Activated CD8-positive, alpha-beta T cell treated with anti-CD3 and anti-CD28 coated beads for 36 hours (primary cell): Measurements from ENCODE around the gene PATE3. TPM values are rescaled to one million over a fixed set of nuclear protein-coding genes. Genes with fewer than 3 reads are reported as not detected.

Experiments used
- ATAC-seq: fragments of 200-7000 bp; cut with Tn5 transposase; one replicate; pipeline ENCODE4 v1.10.0; 2021; ENCODE audit warnings: mild to moderate bottlenecking, moderate library complexity
- CTCF ChIA-PET: fragments of 350-600 bp; sonication (Branson Sonifier 250); formaldehyde crosslinking; loops from one replicate; lab custom pipeline; 2021; ENCODE audit warnings: antibody characterized with exemption; lab: Charles Lee
- POLR2A ChIA-PET: fragments of 350-600 bp; sonication (Branson Sonifier 250); formaldehyde crosslinking; loops from one replicate; lab custom pipeline; 2021; ENCODE audit warnings: antibody characterized with exemption; lab: Charles Lee
- DNase-seq: peaks from one replicate; pipeline ENCODE4 v3.0.0-alpha.2; 2020
- H3K27ac Mint-ChIP-seq: one replicate; pipeline ENCODE4 v1.8.0; 2021; ENCODE audit warnings: mild to moderate bottlenecking, mixed read lengths
- H3K27me3 Mint-ChIP-seq: one replicate; pipeline ENCODE4 v1.8.0; 2021; ENCODE audit warnings: mixed read lengths
- H3K36me3 Mint-ChIP-seq: one replicate; pipeline ENCODE4 v1.8.0; 2021; ENCODE audit warnings: low read depth, mixed read lengths
- H3K4me1 Mint-ChIP-seq: one replicate; pipeline ENCODE4 v1.8.0; 2021; ENCODE audit warnings: low read depth, mixed read lengths
- H3K4me3 Mint-ChIP-seq: one replicate; pipeline ENCODE4 v1.8.0; 2021; ENCODE audit warnings: mild to moderate bottlenecking, moderate library complexity, mixed read lengths
- H3K9me3 Mint-ChIP-seq: one replicate; pipeline ENCODE4 v1.8.0; 2021; ENCODE audit warnings: mixed read lengths
- intact Hi-C: fragments of 100-400 bp; cut with micrococcal nuclease; formaldehyde crosslinking; loops from one replicate; pipeline ENCODE4 v1.10.0; 2022
- total RNA-seq, 2 experiments: library from RNA; stranded (reverse); gene quantifications; one replicate each; pipeline ENCODE4 v1.2.3, GENCODE V29; 2021
- TF ChIP-seq, protein P1 (sequence below): fragments of 200-600 bp; IDR thresholded peaks from one replicate; pipeline ENCODE4 v1.8.0; 2022; ENCODE audit warnings: antibody characterized with exemption, mild to moderate bottlenecking

Gene PATE3
- total RNA-seq, 2 experiments from 2014 or later: not detected

DNA sequence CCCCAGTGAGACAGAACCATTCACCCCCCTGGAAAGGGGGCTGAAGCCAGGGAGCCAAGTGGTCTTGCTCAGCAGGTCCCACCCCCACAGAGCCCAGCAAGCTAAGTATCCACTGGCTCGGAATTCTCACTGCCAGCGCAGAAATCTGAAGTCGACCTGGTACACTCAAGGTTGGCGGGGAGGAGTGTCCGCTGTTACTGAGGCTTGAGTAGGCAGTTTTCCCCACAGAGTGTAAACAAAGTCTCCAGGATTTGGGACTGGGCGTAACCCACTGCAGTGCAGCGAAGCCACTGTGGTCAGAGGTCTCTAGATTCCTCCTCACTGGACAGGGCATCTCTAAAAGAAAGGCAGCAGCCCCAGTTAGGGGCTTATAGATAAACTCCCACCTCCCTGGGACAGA, 31.9 kb upstream of the PATE3 start:
- ChIA-PET CTCF (no interaction called here), POLR2A (no interaction called here)
- TF ChIP-seq, protein P1, sequence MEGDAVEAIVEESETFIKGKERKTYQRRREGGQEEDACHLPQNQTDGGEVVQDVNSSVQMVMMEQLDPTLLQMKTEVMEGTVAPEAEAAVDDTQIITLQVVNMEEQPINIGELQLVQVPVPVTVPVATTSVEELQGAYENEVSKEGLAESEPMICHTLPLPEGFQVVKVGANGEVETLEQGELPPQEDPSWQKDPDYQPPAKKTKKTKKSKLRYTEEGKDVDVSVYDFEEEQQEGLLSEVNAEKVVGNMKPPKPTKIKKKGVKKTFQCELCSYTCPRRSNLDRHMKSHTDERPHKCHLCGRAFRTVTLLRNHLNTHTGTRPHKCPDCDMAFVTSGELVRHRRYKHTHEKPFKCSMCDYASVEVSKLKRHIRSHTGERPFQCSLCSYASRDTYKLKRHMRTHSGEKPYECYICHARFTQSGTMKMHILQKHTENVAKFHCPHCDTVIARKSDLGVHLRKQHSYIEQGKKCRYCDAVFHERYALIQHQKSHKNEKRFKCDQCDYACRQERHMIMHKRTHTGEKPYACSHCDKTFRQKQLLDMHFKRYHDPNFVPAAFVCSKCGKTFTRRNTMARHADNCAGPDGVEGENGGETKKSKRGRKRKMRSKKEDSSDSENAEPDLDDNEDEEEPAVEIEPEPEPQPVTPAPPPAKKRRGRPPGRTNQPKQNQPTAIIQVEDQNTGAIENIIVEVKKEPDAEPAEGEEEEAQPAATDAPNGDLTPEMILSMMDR: no peak
- Mint-ChIP-seq H3K27ac (no peak overlapping the region), H3K27me3 (peaks cover 17% of the 10 kb centered on the region), H3K4me3 (no peak overlapping the region), H3K36me3 (no peaks in the 10 kb centered on the region), H3K4me1 (no peaks in the 10 kb centered on the region), H3K9me3 (peaks cover 6% of the 10 kb centered on the region)
- ATAC-seq: no peak
- no peak for DNase-seq
- intact Hi-C loops: no loop called here

DNA sequence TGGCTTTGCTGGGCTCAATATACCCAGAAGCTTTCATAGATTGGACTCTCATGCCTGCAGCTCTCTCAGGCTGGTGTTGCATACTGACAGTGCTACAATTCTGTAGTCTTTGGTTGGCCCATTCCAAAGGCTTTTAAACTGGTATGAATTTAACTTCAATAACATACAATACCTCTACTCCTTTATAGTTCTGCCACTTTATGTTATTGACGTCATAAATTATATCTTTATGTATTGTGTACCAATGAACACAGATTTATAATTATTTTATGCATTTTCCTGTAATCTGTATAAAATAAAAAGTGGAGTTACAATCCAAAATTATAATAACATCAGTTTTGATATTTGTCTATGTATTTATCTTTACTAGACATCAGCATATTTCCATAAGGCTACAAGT, 25.5 kb upstream of the PATE3 start:
- POLR2A ChIA-PET: no interaction called here
- no peak overlapping the region for H3K27ac Mint-ChIP-seq
- peaks cover 23% of the 10 kb centered on the region for H3K27me3 Mint-ChIP-seq
- intact Hi-C loops: no loop called here
- no peaks in the 10 kb centered on the region for H3K4me1 Mint-ChIP-seq
- H3K36me3 Mint-ChIP-seq: no peaks in the 10 kb centered on the region
- DNase-seq: no peak
- CTCF ChIA-PET: no interaction called here
- peaks cover 6% of the 10 kb centered on the region for H3K9me3 Mint-ChIP-seq
- no peak for ATAC-seq
- TF ChIP-seq, protein P1: no peak
- no peak overlapping the region for H3K4me3 Mint-ChIP-seq

DNA sequence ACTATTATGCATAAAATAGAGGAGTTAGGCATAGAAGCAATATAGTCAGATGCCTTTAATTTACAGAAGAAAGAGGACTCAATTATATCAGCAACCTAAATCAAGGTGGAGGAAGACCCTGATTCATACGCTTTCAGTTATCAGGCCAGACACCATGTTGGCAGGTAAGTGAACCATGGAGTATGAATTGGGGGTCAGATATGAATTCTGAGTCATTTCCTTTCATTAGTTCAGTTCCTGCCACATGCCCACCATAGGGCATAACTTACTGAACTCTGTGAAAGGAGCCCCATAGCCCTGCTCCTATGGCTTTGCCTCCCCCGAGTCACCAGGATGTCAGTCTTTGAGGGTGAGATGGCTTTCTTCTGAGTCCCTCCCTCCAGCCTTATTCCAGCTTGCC, 24.4 kb upstream of the PATE3 start:
- no peaks in the 10 kb centered on the region for H3K4me1 Mint-ChIP-seq

DNA sequence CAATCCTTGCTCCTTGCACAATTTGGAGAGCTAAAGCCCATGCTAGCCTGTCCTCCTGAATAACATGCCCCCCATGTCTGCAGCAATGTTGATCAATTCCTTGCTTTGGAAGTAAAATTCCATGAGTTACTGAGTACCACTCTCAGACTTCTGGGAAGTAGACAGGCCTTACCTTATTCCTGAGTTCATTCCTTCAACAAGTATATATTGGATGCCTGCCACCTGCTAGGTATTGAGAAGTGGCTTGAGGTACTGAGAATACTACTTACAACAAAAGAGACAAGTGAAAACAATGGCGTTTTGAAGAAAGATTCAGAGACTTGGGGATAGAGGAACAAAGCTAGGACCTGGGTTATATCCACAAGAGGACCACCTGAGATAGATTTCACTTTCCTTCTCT, 21.7 kb upstream of the PATE3 start:
- H3K9me3 Mint-ChIP-seq: no peaks in the 10 kb centered on the region

More for the DNA sequence above, 24.4 kb upstream of the PATE3 start:
- TF ChIP-seq, protein P1: no peak
- ChIA-PET POLR2A (no interaction called here), CTCF (no interaction called here)
- peaks cover 23% of the 10 kb centered on the region for H3K27me3 Mint-ChIP-seq
- peaks cover 3% of the 10 kb centered on the region for H3K9me3 Mint-ChIP-seq
- no peak overlapping the region for H3K27ac Mint-ChIP-seq
- intact Hi-C loops: no loop called here
- no peaks in the 10 kb centered on the region for H3K36me3 Mint-ChIP-seq
- no peak for ATAC-seq
- no peak for DNase-seq
- H3K4me3 Mint-ChIP-seq: no peak overlapping the region

DNA sequence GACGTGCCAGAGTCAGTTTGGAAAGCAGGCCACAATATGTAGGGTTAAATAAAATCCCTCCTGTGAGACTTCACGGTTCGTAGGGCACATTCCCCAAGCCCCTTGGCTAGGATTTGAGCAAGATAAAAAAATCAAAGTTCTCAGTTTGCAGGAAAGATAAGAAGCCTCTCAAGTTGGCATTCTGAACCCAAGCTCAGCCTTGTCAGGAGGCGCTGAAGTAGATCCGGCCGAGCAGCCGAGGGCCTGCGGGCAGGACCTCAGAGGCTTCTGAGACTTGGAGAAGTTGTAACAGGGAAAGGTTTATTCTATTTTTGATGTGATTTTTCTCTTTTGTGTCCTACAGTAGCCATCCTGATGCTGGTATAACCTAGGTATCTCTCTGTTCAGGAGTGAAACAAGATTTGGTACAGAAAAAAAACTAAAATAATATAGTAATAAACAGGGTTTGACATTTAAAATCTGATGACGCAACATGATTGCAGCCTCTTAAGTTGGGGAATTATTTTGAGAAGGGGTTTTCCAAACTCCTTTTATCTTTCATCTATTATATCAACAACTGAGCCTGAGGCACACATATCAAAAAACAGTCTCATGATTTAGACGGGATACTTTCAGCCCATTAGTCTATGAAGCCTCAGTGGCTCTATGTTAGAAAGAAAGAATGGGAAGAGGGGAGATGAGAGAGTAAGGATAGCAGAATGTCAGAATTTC, 19.4 kb upstream of the PATE3 start:
- peaks cover 22% of the 10 kb centered on the region for H3K27me3 Mint-ChIP-seq
- no peaks in the 10 kb centered on the region for H3K4me1 Mint-ChIP-seq
- no peak overlapping the region for H3K27ac Mint-ChIP-seq
- no peak for DNase-seq
- TF ChIP-seq, protein P1: no peak
- ChIA-PET POLR2A (no interaction called here), CTCF (no interaction called here)
- H3K36me3 Mint-ChIP-seq: no peaks in the 10 kb centered on the region
- intact Hi-C loops: no loop called here
- no peak for ATAC-seq
- H3K9me3 Mint-ChIP-seq: no peaks in the 10 kb centered on the region
- H3K4me3 Mint-ChIP-seq: no peak overlapping the region

More for the DNA sequence above, 21.7 kb upstream of the PATE3 start:
- H3K27me3 Mint-ChIP-seq: peaks cover 22% of the 10 kb centered on the region
- POLR2A ChIA-PET: no interaction called here
- CTCF ChIA-PET: no interaction called here
- intact Hi-C loops: no loop called here
- no peak overlapping the region for H3K4me3 Mint-ChIP-seq
- H3K27ac Mint-ChIP-seq: no peak overlapping the region
- H3K4me1 Mint-ChIP-seq: no peaks in the 10 kb centered on the region
- DNase-seq (no peak), ATAC-seq (no peak)
- TF ChIP-seq, protein P1: no peak
- H3K36me3 Mint-ChIP-seq: no peaks in the 10 kb centered on the region
